T-helper 2 cell treated with Interferon-gamma antibody and Interleukin-4, amounts not matched to agents 100 ng/mL and 5 ng/mL, for 36 hours (primary cell): ENCODE results near the gene E2F8. TPM values are rescaled to one million over a fixed set of nuclear protein-coding genes. Genes with fewer than 3 reads are reported as not detected.
"Not testable (repeated sequence)": the region's sequence is repeated elsewhere in the genome, so short reads cannot be mapped to it uniquely, and the experiment has no call there.

Source experiments
- intact Hi-C: fragments of 100-400 bp; cut with micrococcal nuclease; formaldehyde crosslinking; loops from one replicate; pipeline ENCODE4 v1.15.1; 2023
- total RNA-seq: library from RNA; stranded (reverse); gene quantifications from 2 replicates; pipeline ENCODE4 v1.2.3, GENCODE V29; 2022

Gene E2F8, protein sequence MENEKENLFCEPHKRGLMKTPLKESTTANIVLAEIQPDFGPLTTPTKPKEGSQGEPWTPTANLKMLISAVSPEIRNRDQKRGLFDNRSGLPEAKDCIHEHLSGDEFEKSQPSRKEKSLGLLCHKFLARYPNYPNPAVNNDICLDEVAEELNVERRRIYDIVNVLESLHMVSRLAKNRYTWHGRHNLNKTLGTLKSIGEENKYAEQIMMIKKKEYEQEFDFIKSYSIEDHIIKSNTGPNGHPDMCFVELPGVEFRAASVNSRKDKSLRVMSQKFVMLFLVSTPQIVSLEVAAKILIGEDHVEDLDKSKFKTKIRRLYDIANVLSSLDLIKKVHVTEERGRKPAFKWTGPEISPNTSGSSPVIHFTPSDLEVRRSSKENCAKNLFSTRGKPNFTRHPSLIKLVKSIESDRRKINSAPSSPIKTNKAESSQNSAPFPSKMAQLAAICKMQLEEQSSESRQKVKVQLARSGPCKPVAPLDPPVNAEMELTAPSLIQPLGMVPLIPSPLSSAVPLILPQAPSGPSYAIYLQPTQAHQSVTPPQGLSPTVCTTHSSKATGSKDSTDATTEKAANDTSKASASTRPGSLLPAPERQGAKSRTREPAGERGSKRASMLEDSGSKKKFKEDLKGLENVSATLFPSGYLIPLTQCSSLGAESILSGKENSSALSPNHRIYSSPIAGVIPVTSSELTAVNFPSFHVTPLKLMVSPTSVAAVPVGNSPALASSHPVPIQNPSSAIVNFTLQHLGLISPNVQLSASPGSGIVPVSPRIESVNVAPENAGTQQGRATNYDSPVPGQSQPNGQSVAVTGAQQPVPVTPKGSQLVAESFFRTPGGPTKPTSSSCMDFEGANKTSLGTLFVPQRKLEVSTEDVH
- total RNA-seq: 41.9 and 42.6 TPM in 2 replicates

- intact Hi-C loops: loop anchor here (1.0 to 5.0 kb wide), 5 partner anchors 123 to 1147 kb away; partner anchors contain the start of genes LDHA, NAV2, PRMT3 and ZDHHC13
Measured at GRCh38 chr11:19240420-19241259, at the start of gene E2F8. TSS of gene E2F8 (minus strand) at chr11:19240945. CDS start at chr11:19240121, 824 bp downstream.

GRCh38 chr11:19290356-19290755 is 49.6 kb upstream of the E2F8 start:
- intact Hi-C loops: no loop called here

DNA sequence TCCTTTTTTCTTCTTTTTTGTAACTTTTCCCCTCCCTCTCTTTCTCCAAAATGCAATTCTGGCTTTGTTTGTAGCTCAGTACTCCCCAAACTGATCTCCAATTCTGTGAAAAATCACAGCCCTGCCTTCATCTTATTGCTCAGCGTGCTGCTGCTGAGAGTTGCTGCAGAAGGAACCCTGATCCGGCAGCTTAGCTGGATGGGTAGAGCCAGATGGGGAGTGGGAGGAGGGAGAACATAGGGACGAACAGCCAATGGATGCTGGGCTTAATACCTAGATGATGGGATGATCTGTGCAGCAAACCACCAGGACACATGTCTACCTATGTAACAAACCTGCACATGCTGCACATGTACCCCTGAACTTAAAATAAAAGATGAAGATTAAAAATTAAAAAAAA is 47.5 kb upstream of the E2F8 start:
- intact Hi-C loops: no loop called here

GRCh38 chr11:19286411-19286810 is 45.7 kb upstream of the E2F8 start:
- intact Hi-C loops: no loop called here

DNA sequence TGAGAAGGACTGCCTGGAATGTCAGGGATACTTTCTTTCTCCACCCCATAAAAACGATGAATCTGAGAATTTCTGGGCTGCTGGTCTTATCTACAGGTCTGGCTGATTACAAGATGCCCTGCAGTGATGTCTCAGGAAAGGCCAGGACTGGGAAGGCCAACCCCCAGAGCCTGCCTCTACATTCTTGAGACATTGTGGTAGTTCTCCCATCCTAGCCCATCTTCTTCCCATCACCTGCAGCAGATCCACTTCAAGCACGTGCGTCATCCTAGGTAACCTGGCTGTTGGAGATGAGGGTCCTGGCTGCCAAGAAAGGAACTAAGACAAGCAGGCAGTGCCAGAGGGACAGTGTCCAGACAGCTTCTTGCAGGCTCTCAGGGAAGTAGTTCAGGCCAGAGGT is 44.1 kb upstream of the E2F8 start:
- intact Hi-C loops: no loop called here

DNA sequence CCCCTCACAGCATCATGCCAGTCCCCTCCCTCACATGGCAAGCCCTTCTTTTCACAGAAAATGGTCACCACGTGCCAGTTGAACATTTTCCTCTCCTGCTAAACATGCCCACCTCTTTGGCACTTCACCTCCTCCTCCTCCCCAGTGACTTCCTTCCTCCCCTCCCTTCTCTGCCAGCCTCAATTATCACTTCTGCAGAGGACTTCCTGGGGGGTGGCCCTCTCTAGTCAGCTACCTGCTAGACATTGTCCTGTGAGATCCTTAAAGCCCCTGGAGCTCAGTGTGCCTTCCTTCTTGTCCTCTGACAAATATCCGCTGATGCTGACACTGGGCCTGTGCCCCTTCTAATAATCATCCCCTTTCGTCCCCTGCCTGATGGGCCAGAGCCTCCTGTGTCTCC is 43.2 kb upstream of the E2F8 start:
- intact Hi-C loops: no loop called here

DNA sequence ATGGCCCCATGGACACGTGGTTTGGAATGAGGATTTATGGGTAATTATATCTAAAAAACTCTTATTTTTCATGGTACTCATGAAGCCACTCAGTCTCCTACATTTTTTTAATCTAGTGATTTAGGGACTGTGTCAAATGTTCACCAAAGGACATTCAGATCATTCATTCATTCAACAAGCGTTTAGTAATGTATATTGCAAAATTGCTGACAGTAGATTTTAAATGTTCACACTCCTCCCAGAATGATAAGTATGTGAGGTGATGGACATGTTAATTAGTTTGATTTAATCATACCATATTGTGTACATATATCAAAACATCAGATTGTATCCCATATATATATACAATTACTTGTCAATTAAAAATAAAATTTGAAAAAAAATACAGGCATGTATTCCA is 40.8 kb upstream of the E2F8 start:
- intact Hi-C loops: no loop called here

DNA sequence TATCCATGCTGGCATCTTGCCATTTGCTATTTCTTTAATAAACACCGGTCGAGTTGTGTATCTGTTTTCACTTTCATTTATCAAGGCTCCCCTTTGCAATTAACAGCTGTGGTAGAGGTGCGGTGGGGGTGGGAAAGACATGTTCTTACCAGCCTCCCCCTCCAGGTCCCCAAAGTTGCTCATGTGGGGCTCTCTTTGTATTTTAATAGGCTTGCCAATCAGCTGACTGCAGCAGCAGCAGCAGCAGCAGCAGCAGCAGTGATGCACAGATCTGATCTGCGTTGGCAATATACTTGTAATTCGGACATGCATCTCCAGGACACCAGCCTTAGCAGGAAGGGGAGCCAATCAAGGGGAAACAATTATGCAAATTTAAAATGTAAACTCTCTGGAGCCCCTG is 40.3 kb upstream of the E2F8 start:
- intact Hi-C loops: no loop called here

GRCh38 chr11:19279451-19279850 is 38.7 kb upstream of the E2F8 start:
- intact Hi-C loops: no loop called here

GRCh38 chr11:19276859-19277808 is 36.4 kb upstream of the E2F8 start:
- intact Hi-C loops: no loop called here

DNA sequence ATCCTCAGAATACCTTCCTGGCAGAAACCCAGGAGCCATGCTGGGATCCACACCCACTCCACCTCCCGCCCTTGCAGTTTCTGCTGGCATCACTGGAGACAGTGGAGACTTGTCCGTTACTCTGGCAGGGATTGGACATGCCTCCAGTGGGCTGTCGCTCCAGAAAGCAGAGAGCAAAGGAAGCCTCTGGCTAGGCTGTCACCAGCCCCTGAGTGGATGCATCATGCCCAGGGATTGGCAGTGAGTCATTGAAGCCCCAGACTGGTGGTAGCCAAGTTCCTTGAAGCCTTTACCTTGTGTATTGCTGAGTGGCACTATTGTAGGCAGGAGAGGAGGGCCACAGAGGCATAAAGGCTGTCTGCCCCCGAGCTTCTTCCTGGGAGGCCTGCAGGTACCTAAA is 34.8 kb upstream of the E2F8 start:
- intact Hi-C loops: no loop called here

DNA sequence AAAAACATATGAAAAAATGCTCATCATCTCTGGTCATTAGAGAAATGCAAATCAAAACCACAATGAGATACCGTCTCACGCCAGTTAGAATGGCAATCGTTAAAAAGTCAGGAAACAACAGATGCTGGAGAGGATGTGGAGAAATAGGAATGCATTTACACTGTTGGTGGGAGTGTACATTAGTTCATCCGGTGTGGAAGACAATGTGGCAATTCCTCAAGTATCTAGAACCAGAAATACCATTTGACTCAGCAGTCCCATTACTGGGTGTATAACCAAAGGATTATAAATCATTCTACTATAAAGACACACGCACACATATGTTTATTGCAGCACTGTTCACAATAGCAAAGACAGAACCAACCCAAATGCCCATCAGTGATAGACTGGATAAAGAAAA is 32.5 kb upstream of the E2F8 start:
- intact Hi-C loops: not testable (repeated sequence)

DNA sequence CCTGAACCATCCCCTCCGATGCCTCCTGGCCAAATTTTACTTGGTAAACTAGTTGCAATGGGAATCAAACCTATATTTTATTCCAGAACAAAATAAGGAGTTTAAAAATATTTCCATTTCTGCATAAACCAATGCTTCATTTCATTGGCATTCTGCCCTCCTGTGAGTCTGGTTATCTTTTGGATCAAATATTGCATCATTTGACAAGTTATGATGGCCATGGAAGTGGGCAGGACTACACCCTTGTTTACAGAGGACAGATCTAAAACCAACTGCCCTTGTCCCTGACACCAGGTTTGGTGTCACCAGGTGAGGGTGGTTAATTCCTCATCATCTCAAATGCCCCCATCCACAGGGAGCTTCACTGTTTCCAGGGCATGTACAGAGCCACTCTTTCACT is 28.2 kb upstream of the E2F8 start:
- intact Hi-C loops: no loop called here

- intact Hi-C loops: no loop called here
Measured at GRCh38 chr11:19267567-19267966, 26.8 kb upstream of the E2F8 start.

DNA sequence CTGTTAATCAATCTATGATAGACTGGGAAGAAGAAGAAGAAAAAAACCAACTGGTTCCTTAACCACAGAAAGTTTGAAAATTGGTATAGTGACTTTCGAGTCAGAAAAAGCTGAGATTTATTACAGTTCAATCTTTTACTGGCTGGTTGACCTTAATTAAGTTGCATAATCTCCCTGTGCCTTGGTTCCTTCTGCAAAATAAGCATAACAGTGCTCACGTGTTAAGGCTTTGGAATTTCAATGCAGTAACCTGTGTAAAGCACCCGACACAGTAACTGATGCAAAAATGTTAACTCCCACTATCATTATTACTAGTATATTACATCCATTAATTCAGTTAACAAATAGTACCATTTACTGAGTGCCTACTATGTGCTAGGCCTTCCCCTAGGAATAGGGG is 22.6 kb upstream of the E2F8 start:
- intact Hi-C loops: no loop called here

- intact Hi-C loops: loop anchor here (5.0 kb wide), 1 partner anchor 293 kb away; no protein-coding TSS in a partner anchor
Measured at GRCh38 chr11:19259487-19260345, 19.0 kb upstream of the E2F8 start.

- intact Hi-C loops: loop anchor here (5.0 kb wide), 1 partner anchor 294 kb away; no protein-coding TSS in a partner anchor
Measured at GRCh38 chr11:19258641-19259230, 18.0 kb upstream of the E2F8 start.

- intact Hi-C loops: not testable (repeated sequence)
Measured at GRCh38 chr11:19254441-19254840, 13.7 kb upstream of the E2F8 start.

- intact Hi-C loops: no loop called here
Measured at GRCh38 chr11:19253817-19254216, 13.1 kb upstream of the E2F8 start.
